DND-41 (cell line): Measurements from ENCODE around the gene NPW.

Source experiments
- ATAC-seq: fragments of 200-7000 bp; cut with Tn5 transposase; 3 replicates; pipeline ENCODE4 v1.9.1; 2021; ENCODE audit warnings: low read depth; ENCODE audit not compliant: insufficient read depth
- DNase-seq: peaks from one replicate; pipeline ENCODE4 v3.0.0-alpha.2; 2020
- H2AFZ ChIP-seq: 2 replicates; pipeline ENCODE4 v1.6.0; 2012; ENCODE audit warnings: low read depth, low read length
- H3K27ac ChIP-seq: 2 replicates; pipeline ENCODE4 v1.5.1; 2012; ENCODE audit warnings: low read length, inconsistent platforms
- H3K27me3 ChIP-seq: fragments of 200-600 bp; sonication (generic); 2 replicates; pipeline ENCODE4 v1.6.0; 2012; ENCODE audit warnings: low read length, mild to moderate bottlenecking, inconsistent platforms; ENCODE audit not compliant: insufficient read depth, poor library complexity
- H3K36me3 ChIP-seq: 2 replicates; pipeline ENCODE4 v1.5.1; 2012; ENCODE audit warnings: low read length, inconsistent platforms; ENCODE audit not compliant: insufficient read depth
- H3K4me1 ChIP-seq: 2 replicates; pipeline ENCODE4 v1.5.1; 2012; ENCODE audit warnings: mild to moderate bottlenecking, low read length; ENCODE audit not compliant: insufficient read depth
- H3K4me2 ChIP-seq: 2 replicates; pipeline ENCODE4 v1.6.0; 2012; ENCODE audit warnings: mild to moderate bottlenecking, moderate library complexity, low read length, inconsistent platforms; ENCODE audit not compliant: insufficient read depth
- H3K4me3 ChIP-seq, 2 experiments: fragments of 200-600 bp in 1 of 2; shearing (Covaris generic) in 1 of 2; 2 replicates each; pipeline ENCODE4 v1.5.1; 2012 to 2016; ENCODE audit warnings: inconsistent platforms in 2 of 2, low read length in 2 of 2, mild to moderate bottlenecking in 2 of 2, low read depth in 1 of 2, moderate library complexity in 1 of 2
- H3K79me2 ChIP-seq: 2 replicates; pipeline ENCODE4 v1.6.0; 2012; ENCODE audit warnings: low read length, inconsistent platforms; ENCODE audit not compliant: insufficient read depth
- H3K9ac ChIP-seq: 2 replicates; pipeline ENCODE4 v1.6.0; 2012; ENCODE audit warnings: low read depth, mild to moderate bottlenecking, inconsistent platforms, low read length, moderate library complexity
- H3K9me3 ChIP-seq: 2 replicates; pipeline ENCODE4 v1.5.1; 2012; ENCODE audit warnings: low read length, moderate library complexity, mild to moderate bottlenecking, inconsistent platforms; ENCODE audit not compliant: insufficient read depth, severe bottlenecking
- H4K20me1 ChIP-seq: 2 replicates; pipeline ENCODE4 v1.6.0; 2012; ENCODE audit warnings: low read length; ENCODE audit not compliant: insufficient read depth
- EZH2 ChIP-seq: IDR thresholded peaks from 3 replicates; pipeline ENCODE4 v1.6.1; 2012; ENCODE audit warnings: borderline replicate concordance, low read depth, mild to moderate bottlenecking, moderate library complexity, low read length, inconsistent platforms; ENCODE audit not compliant: severe bottlenecking
- TF ChIP-seq, protein P1 (sequence below): IDR thresholded peaks from 2 replicates; pipeline ENCODE4 v1.5.1; 2012; ENCODE audit warnings: borderline replicate concordance, low read length, moderate library complexity, mild to moderate bottlenecking; ENCODE audit not compliant: poor library complexity, severe bottlenecking; ENCODE audit errors: extremely low read depth

The NPW gene

DNA sequence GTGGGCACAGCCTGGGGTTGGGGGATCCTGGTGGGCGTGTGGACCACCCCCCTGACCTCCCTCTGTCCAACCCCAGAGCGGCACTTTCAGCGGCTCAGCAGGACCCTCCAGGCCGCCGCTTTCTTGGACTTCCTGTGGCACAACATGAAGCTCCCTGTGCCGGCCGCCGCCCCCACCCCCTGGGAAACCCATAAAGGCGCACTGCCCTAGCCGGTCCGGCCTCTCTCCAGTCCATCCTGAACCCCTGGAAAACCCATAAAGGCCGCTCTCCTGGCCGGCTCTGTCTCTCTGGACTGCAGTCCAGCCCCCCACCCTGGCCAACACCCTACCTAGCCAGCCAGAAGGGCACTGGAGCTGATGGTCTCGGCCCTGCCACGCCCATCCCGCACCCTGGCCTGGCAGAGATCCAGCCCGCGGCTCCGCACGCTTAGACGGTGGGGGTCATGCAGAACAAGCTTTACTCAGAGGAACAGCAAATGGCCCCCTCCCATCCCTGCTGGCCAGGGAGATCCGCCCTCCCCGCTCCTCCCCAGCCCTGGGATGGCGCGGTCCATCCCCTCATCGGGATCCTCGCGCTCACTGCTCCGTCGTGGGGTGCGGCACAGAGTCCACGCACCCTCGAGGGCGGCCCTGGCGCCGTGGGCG, 41.0 kb upstream of the NPW start:
- Histone ChIP-seq H3K4me3 (no peak overlapping the region), H3K9me3 (no peaks in the 10 kb centered on the region), H3K27me3 (peaks cover 13% of the 10 kb centered on the region), H4K20me1 (peaks cover 24% of the 10 kb centered on the region), H3K4me2 (no peak overlapping the region), H3K9ac (no peak overlapping the region), H3K36me3 (peaks cover 54% of the 10 kb centered on the region), H3K79me2 (peaks cover 18% of the 10 kb centered on the region), H3K27ac (no peak overlapping the region), H3K4me1 (peaks cover 19% of the 10 kb centered on the region), H2AFZ (no peak overlapping the region)
- TF ChIP-seq, protein P1, sequence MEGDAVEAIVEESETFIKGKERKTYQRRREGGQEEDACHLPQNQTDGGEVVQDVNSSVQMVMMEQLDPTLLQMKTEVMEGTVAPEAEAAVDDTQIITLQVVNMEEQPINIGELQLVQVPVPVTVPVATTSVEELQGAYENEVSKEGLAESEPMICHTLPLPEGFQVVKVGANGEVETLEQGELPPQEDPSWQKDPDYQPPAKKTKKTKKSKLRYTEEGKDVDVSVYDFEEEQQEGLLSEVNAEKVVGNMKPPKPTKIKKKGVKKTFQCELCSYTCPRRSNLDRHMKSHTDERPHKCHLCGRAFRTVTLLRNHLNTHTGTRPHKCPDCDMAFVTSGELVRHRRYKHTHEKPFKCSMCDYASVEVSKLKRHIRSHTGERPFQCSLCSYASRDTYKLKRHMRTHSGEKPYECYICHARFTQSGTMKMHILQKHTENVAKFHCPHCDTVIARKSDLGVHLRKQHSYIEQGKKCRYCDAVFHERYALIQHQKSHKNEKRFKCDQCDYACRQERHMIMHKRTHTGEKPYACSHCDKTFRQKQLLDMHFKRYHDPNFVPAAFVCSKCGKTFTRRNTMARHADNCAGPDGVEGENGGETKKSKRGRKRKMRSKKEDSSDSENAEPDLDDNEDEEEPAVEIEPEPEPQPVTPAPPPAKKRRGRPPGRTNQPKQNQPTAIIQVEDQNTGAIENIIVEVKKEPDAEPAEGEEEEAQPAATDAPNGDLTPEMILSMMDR, result no peak
- TF ChIP-seq EZH2, result no peak
- no peak for ATAC-seq
- DNase-seq, result no peak

DNA sequence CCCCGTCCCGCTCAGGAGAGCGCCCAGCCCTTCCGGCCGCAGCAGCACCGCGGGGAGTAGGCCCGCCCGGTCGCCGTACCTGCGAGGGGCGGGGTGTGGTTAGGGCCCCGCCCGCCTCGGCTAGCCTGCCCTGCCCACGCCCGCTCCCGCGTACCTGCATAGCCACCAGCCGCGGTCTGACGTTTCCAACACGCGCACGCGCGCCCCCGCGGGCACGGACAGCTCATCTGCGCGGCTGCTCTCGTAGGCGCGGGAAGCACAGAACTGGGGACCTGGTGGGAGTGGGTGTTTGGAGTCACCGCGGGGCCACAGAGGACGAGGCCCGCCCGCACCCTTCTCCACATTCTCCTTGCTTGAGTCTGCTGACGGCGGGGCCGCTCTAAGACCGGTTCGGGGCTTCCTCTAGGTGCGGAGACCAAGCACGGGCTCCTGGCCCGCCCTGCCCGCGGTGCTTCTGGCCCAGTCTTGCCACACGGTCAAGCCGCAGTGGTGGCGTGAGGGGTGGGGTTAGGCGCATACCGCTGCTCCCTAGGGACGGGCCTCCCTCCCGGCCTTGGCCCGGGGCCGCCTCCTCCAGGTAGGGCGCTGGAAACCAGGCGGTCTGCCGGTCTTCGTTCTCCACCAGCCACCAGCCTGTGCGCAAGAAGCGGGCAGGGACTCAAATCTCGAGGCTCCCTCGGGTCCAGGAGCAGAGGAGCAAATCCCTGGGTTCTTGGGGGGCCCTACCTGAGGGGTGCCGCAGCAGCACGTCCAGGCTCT, 40.1 kb upstream of the NPW start:
- peaks cover 48% of the 10 kb centered on the region for H3K36me3 ChIP-seq
- H3K9ac ChIP-seq, result no peak overlapping the region
- H3K79me2 ChIP-seq, result peaks cover 16% of the 10 kb centered on the region
- ATAC-seq (no peak), DNase-seq (no peak)
- peaks cover 15% of the 10 kb centered on the region for H4K20me1 ChIP-seq
- TF ChIP-seq, protein P1, result no peak
- no peak for TF ChIP-seq EZH2
- no peak overlapping the region for H3K27ac ChIP-seq
- H3K4me2 ChIP-seq, result no peak overlapping the region
- peaks cover 14% of the 10 kb centered on the region for H3K27me3 ChIP-seq
- H3K4me1 ChIP-seq, result peaks cover 13% of the 10 kb centered on the region
- H3K9me3 ChIP-seq, result no peaks in the 10 kb centered on the region
- H3K4me3 ChIP-seq, result no peak overlapping the region
- no peak overlapping the region for H2AFZ ChIP-seq

DNA sequence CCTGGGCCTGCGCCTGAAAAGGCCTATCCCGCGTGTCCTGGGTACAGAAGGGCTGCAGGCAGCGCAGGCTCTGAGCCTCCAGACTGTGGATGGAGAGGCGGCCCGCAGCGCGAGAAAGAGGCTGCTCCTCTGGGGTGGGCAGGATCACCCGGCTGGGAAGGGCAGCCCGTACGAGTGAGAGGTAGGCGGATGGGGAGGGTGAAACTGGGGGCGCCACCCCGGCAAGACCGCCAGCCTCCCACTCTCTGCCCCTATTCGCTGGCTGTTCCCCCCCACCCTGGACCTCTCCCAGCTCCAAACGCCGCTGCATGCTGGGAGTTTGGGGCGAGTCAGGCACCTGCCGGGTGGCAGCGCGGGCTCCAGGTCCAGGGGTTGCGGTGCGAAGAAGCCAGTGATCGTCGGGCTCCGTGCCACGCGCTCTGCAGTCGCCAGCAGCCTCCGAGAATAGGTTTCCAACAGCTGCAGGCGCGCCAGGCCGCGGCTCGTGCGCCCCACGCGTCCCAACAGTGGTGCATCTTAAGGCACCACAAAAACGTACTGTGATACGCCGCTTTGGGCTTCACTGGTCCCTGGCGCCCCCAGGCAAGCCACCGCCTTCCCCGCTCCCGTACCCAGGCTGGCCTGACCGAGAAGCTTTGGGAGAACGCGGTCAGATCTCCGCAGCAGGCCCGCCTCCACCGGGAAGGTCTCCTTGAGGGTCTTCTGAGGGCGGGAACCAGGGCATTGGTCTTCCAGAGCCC, 39.4 kb upstream of the NPW start:
- H3K36me3 ChIP-seq, result peaks cover 45% of the 10 kb centered on the region
- H3K4me1 ChIP-seq, result peaks cover 20% of the 10 kb centered on the region
- H3K4me2 ChIP-seq, result no peak overlapping the region
- H4K20me1 ChIP-seq, result peaks cover 8% of the 10 kb centered on the region; the same call in 1 of the 2 replicates
- peaks cover 17% of the 10 kb centered on the region for H3K79me2 ChIP-seq
- H3K27ac ChIP-seq, result no peak overlapping the region
- H3K27me3 ChIP-seq, result peaks cover 14% of the 10 kb centered on the region
- TF ChIP-seq EZH2, result no peak
- TF ChIP-seq, protein P1, result no peak
- no peak for DNase-seq
- no peak overlapping the region for H2AFZ ChIP-seq
- H3K4me3 ChIP-seq, result no peak overlapping the region
- H3K9ac ChIP-seq, result no peak overlapping the region
- no peak for ATAC-seq
- no peaks in the 10 kb centered on the region for H3K9me3 ChIP-seq
